Thymus (tissue), 11 donors: ENCODE measurements around the gene SPEM3. TPM values are rescaled to one million over a fixed set of nuclear protein-coding genes. Genes with fewer than 3 reads are reported as not detected.

Source experiments
- DNase-seq, 9 donors: peaks; one replicate each; pipeline ENCODE4 v3.0.0-alpha.2; 2013; ENCODE audit warnings: low spot score in 9 of 9, low read depth in 6 of 9, missing footprints in 1 of 9
- H3K27ac ChIP-seq, 2 donors: one replicate each; pipeline ENCODE4 v1.5.1; 2013; ENCODE audit warnings: control low read depth in 1 of 2, low read depth in 1 of 2, low read length in 1 of 2, mild to moderate bottlenecking in 1 of 2, moderate library complexity in 1 of 2
- H3K27me3 ChIP-seq, 2 donors: one replicate each; pipeline ENCODE4 v1.5.1; 2013; ENCODE audit warnings: low read length in 1 of 2; ENCODE audit not compliant: control insufficient read depth in 2 of 2, insufficient read depth in 1 of 2
- H3K36me3 ChIP-seq, 2 donors: one replicate each; pipeline ENCODE4 v1.5.1; 2013; ENCODE audit warnings: low read length in 1 of 2, mild to moderate bottlenecking in 1 of 2, moderate library complexity in 1 of 2; ENCODE audit not compliant: control insufficient read depth in 2 of 2, insufficient read depth in 2 of 2
- H3K4me1 ChIP-seq, 2 donors: one replicate each; pipeline ENCODE4 v1.5.1; 2013; ENCODE audit warnings: low read length in 2 of 2; ENCODE audit not compliant: control insufficient read depth in 2 of 2, insufficient read depth in 2 of 2
- H3K4me3 ChIP-seq, 2 donors: one replicate each; pipeline ENCODE4 v1.5.1; 2013; ENCODE audit warnings: low read length in 2 of 2, control low read depth in 1 of 2, mild to moderate bottlenecking in 1 of 2
- H3K9me3 ChIP-seq, 2 donors: one replicate each; pipeline ENCODE4 v1.5.1; 2013; ENCODE audit warnings: low read length in 1 of 2, mild to moderate bottlenecking in 1 of 2; ENCODE audit not compliant: control insufficient read depth in 2 of 2, insufficient read depth in 1 of 2
- WGBS: extraction: QIAGEN DNeasy Blood & Tissue Kit; methylation state at CpG from one replicate; pipeline ENCODE4 v1.1.7; 2013; 5-methylcytosine and 5-hydroxymethylcytosine counted together
- polyA plus RNA-seq: library from polyadenylated mRNA; stranded (reverse); fragments of 200-250 nt; gene quantifications from one replicate; pipeline ENCODE4 v1.2.3, GENCODE V29; 2013
- total RNA-seq: library from RNA; stranded (reverse); fragments of 120-200 nt; gene quantifications from one replicate; pipeline ENCODE4 v1.2.4, GENCODE V29; 2013
- donor health status: healthy.

The SPEM3 gene
- total and polyA plus RNA-seq, 2 donors: not detected

DNA sequence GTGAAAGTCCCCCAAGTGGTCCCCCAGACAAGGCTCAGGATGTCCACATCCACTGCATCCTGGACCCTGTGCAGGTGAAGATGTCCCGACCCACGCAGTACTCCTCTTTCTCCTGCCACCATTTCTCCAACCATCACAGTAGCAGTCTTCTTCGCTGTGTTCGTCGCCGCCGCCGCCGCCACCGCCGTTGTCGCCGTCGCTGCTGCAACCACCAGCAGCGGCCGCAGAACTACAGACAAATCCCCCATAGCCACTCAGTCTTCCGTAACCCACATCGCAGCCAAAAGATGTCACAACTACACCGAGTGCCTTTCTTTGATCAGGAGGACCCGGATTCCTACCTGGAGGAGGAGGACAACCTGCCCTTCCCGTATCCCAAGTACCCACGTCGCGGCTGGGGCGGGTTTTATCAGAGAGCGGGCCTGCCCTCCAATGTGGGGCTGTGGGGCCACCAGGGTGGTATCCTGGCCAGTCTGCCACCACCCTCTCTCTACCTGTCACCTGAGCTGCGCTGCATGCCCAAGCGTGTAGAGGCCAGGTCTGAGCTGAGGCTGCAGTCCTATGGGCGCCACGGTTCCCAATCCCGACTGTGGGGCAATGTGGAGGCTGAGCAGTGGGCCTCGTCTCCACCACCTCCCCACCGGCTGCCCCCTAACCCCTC is 2.3 kb upstream of the SPEM3 start:
- Histone ChIP-seq H3K27me3 (peaks cover 0 to 6% of the 10 kb centered on the region in 2 donors), H3K27ac (no peak overlapping the region), H3K4me1 (no peaks in the 10 kb centered on the region), H3K9me3 (no peaks in the 10 kb centered on the region), H3K36me3 (no peaks in the 10 kb centered on the region), H3K4me3 (no peak overlapping the region)
- 96% methylated on average over 33 of the region's 33 CpGs for WGBS
- DNase-seq: no peak

DNA sequence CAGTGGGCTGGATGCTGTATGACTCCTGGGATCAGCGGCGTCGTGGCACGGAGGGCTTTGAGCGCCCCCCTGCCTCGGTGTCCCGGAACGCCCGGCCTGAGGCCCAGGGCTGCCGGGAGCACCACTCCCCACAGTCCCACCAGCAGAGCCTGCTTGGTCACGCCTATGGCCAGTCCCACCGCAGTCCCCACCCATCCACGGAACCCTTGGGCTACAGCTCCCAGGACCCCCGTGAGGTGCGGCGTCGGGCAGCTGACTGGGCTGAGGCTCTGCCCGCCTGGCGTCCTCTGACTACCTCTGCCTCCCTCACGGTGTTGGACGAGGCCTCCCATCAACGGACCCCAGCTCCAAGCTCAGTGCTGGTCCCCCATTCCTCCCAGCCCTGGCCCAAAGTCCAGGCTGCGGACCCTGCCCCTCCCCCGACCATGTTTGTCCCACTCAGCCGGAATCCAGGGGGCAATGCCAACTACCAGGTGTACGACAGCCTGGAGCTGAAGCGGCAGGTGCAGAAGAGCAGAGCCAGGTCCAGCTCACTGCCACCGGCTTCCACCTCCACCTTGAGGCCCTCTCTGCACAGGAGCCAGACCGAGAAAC is 1.7 kb upstream of the SPEM3 start:
- WGBS: 97% methylated on average over 29 of the region's 29 CpGs
- DNase-seq: no peak

DNA sequence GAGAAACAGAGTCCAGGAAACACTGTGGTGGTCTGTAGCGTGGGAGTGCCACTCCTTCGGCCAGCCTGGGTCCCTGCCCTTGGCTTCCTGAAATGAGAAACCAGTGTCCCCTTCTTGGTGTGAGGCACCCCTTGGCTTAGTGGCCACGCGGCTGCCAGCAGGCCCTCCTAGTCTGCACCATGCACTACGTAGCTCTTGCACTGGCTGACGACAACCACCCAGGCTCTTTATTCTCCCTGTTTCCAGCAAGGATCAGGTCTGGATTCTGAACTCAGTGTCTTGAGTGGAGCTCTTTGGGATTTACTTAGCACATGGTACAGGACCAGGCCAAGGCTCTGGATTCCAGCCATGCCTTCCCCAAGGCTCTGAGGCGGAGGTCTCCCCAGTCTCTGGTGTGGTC is 1.1 kb upstream of the SPEM3 start:
- Histone ChIP-seq H3K27me3 (peaks cover 0 to 6% of the 10 kb centered on the region in 2 donors), H3K9me3 (no peaks in the 10 kb centered on the region), H3K27ac (no peak overlapping the region), H3K36me3 (no peaks in the 10 kb centered on the region), H3K4me3 (no peak overlapping the region), H3K4me1 (no peaks in the 10 kb centered on the region)
- WGBS: 96% methylated on average over 7 of the region's 7 CpGs
- no peak for DNase-seq

More for the DNA sequence above, 1.7 kb upstream of the SPEM3 start:
- Histone ChIP-seq H3K4me1 (no peaks in the 10 kb centered on the region), H3K9me3 (no peaks in the 10 kb centered on the region), H3K27ac (no peak overlapping the region), H3K27me3 (peaks cover 0 to 6% of the 10 kb centered on the region in 2 donors), H3K4me3 (no peak overlapping the region), H3K36me3 (no peaks in the 10 kb centered on the region)

DNA sequence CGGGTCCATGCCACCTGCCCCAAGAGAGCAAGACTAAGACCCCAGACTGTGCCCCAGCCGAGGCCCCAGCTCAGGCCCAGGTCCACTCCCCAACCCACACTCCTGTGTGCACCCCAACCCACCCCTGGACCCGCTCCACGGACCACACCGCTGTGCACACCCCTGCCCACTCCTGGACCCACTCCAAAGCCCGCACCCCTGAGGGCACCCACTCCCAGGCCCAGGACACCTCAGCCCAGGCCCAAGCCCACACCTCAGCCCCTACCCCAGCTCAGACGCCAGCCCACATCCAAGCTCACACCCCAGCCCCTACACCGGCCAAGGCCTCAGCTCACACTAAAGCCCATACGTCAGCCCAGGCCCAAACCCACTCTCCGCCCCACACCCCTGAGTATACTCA is 1.1 kb downstream of the SPEM3 start:
- Histone ChIP-seq H3K27me3 (peaks cover 0 to 6% of the 10 kb centered on the region in 2 donors), H3K9me3 (no peaks in the 10 kb centered on the region), H3K36me3 (no peaks in the 10 kb centered on the region), H3K4me3 (no peak overlapping the region), H3K4me1 (no peaks in the 10 kb centered on the region), H3K27ac (no peak overlapping the region)
- no peak for DNase-seq
- WGBS: 97% methylated on average over 10 of the region's 10 CpGs

DNA sequence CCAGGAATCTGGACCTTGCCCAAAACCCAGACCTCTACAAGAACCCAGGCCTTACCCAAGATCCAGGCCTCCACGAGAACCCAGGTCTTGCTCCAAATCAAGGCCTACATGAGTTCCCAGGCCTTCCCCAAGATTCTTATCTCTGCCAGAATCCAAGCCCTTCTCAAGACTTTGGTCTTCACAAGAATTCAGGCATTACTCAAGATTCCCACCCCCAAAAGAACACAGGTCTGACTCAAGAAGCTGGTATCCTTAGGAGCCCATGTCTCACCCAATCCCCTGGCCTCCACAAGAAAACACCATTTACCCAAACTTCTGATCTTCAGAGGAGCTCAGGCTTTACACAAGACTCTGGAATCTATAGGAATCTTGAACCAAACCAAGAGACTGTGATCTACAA is 2.6 kb downstream of the SPEM3 start:
- 97% methylated on average over 1 of the region's 1 CpG for WGBS
- no peaks in the 10 kb centered on the region for H3K36me3 ChIP-seq

DNA sequence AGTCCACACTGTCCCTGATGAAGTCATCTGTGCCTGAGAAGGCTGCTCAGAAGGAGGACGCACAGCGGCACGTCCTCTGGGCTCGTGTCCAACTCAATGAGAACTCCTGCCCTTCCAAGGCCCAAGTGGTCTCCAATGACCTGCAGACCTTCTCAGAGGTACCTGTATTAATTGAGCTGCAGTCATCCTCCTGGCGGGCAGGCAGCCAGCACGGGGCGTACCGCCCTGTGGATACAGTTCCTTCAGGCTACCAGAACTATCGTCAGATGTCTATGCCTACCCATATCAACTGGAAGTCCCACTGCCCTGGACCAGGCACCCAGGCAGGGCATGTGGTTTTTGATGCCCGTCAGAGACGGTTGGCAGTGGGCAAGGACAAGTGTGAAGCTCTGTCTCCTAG is 3.6 kb downstream of the SPEM3 start:
- Histone ChIP-seq H3K27me3 (peaks cover 3 to 17% of the 10 kb centered on the region in 2 donors), H3K36me3 (no peaks in the 10 kb centered on the region), H3K27ac (no peak overlapping the region), H3K9me3 (no peaks in the 10 kb centered on the region), H3K4me3 (no peak overlapping the region), H3K4me1 (peaks cover 14 to 19% of the 10 kb centered on the region in 2 donors)
- DNase-seq: no peak
- 98% methylated on average over 11 of the region's 11 CpGs for WGBS

More for the DNA sequence above, 2.6 kb downstream of the SPEM3 start:
- H3K27ac ChIP-seq: no peak overlapping the region
- no peak for DNase-seq
- H3K9me3 ChIP-seq: no peaks in the 10 kb centered on the region
- no peak overlapping the region for H3K4me3 ChIP-seq
- H3K4me1 ChIP-seq: peaks cover 4 to 10% of the 10 kb centered on the region in 2 donors
- peaks cover 0 to 8% of the 10 kb centered on the region in 2 donors for H3K27me3 ChIP-seq

DNA sequence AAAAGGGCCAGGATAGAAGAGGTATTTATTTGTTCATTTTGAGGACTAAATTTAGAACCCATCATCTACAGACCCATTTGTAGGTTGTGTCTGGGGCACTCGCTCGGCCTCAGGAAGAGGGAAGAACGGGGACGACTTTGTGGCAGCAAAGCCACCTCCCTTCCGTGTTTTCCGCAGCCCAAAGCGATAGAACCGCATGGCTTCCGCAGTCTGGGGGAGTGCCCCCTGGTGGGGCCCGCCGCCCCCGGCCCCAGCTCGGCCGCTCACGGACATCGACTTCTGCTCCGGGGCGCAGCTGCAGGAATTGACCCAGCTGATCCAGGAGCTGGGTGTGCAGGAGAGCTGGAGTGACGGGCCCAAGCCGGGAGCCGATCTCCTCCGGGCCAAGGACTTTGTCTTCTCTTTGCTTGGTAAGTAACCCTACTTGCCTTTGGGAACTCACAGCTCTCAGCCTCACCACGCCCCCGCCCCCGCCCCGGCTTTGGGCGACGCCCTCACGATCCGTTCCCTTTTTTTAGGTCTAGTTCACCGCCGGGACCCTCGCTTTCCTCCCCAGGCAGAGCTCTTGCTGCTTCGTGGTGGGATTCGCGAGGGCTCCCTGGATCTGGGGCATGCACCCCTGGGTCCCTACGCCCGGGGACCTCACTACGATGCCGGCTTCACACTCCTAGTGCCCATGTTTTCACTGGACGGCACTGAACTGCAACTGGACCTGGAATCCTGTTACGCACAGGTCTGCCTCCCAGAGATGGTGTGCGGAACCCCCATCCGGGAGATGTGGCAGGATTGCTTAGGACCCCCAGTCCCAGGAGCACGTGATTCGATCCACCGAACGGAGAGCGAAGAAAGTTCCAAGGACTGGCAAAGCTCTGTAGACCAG is 7.3 kb downstream of the SPEM3 start:
- peak in 3 of 9 donors; percentile 51 to 77 (median 62) for DNase-seq
- WGBS: 11% methylated on average over 49 of the region's 49 CpGs
- Histone ChIP-seq H3K4me1 (peaks cover 26 to 54% of the 10 kb centered on the region in 2 donors), H3K27ac (peak overlapping the region; percentile 77 to 92), H3K36me3 (no peaks in the 10 kb centered on the region), H3K4me3 (peak overlapping the region; percentile 49 to 75), H3K27me3 (peaks cover 39 to 51% of the 10 kb centered on the region in 2 donors), H3K9me3 (no peaks in the 10 kb centered on the region)

DNA sequence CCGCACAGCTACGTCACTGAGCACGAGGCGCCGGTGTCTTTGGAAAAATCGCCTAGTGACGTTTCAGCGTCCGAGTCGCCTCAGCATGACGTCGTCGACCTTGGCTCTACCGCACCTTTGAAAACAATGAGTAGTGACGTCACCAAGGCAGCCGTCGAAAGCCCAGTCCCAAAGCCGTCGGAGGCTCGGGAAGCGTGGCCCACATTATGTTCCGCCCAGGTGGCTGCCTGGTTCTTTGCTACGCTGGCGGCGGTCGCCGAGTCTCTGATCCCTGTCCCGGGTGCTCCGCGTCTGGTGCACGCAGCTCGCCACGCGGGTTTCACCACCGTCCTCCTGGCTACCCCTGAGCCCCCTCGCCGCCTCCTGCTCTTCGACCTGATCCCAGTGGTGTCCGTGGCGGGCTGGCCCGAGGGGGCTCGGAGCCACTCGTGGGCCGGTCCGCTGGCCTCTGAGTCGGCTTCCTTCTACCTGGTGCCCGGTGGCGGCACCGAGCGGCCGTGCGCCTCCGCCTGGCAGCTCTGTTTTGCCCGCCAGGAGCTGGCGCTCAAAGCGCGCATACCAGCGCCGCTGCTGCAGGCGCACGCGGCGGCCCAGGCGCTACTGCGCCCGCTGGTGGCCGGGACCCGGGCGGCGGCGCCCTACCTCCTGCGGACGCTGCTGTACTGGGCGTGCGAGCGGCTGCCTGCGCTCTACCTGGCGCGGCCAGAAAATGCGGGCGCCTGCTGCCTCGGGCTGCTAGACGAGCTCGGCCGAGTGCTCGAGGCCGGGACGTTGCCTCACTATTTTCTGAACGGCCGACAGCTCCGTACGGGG is 8.1 kb downstream of the SPEM3 start:
- H3K27me3 ChIP-seq: peaks cover 47 to 60% of the 10 kb centered on the region in 2 donors
- H3K9me3 ChIP-seq: no peaks in the 10 kb centered on the region
- H3K4me1 ChIP-seq: peaks cover 26 to 58% of the 10 kb centered on the region in 2 donors
- peak overlapping the region; percentile 55 to 74 for H3K27ac ChIP-seq
- peak overlapping the region; percentile 39 to 75 for H3K4me3 ChIP-seq
- 21% methylated on average over 92 of the region's 92 CpGs for WGBS
- no peaks in the 10 kb centered on the region for H3K36me3 ChIP-seq
- DNase-seq: peak in 8 of 9 donors; percentile 43 to 90 (median 76)
